Transverse colon (tissue), 4 donors: ENCODE results near the gene R3HDML. TPM values are rescaled to one million over a fixed set of nuclear protein-coding genes. Genes with fewer than 3 reads are reported as not detected.

Source experiments
- DNase-seq: peaks from one replicate; pipeline ENCODE4 v3.0.0-alpha.2; 2019
- H3K27ac ChIP-seq, 4 donors: fragments of 200-600 bp; sonication (generic); 2 replicates each; pipeline ENCODE4 v1.5.1; 2016 to 2018; ENCODE audit warnings: inconsistent platforms in 4 of 4
- H3K27me3 ChIP-seq: fragments of 200-600 bp; sonication (generic); 2 replicates; pipeline ENCODE4 v1.5.1; 2017; ENCODE audit warnings: inconsistent platforms
- H3K36me3 ChIP-seq, 4 donors: fragments of 200-600 bp; sonication (generic); 2 replicates each; pipeline ENCODE4 v1.5.1; 2017 to 2019; ENCODE audit warnings: inconsistent platforms in 4 of 4
- H3K4me1 ChIP-seq, 4 donors: fragments of 200-600 bp; sonication (generic); 2 replicates each; pipeline ENCODE4 v1.5.1; 2017 to 2020; ENCODE audit warnings: inconsistent platforms in 4 of 4
- H3K4me3 ChIP-seq, 4 donors: fragments of 200-600 bp; sonication (generic); 1 replicate in 1 of 4; 2 replicates in 3 of 4; pipeline versions ENCODE4 v1.5.1 to v1.6.1; 2017 to 2019; ENCODE audit warnings: inconsistent platforms in 4 of 4
- H3K9me3 ChIP-seq, 2 donors: fragments of 200-600 bp; sonication (generic); 2 replicates each; pipeline ENCODE4 v1.5.1; 2017 to 2019; ENCODE audit warnings: inconsistent platforms in 2 of 2
- CTCF ChIP-seq, 5 experiments: fragments of 200-600 bp in 3 of 5; fragments of 450-650 bp in 2 of 5; sonication (generic) in 3 of 5; IDR thresholded peaks; 1 replicate in 2 of 5; 2 replicates in 3 of 5; pipeline ENCODE4 v1.5.1; 2016 to 2017; ENCODE audit warnings: antibody characterized with exemption in 5 of 5, inconsistent platforms in 3 of 5, mild to moderate bottlenecking in 2 of 5, moderate library complexity in 1 of 5
- EP300 ChIP-seq: sonication (generic); formaldehyde crosslinking; IDR thresholded peaks from one replicate; pipeline ENCODE4 v1.6.1; 2017; ENCODE audit warnings: antibody characterized with exemption, low read depth
- POLR2A ChIP-seq: fragments of 450-650 bp; IDR thresholded peaks from one replicate; pipeline ENCODE4 v1.6.1; 2016; ENCODE audit warnings: antibody characterized with exemption, mild to moderate bottlenecking, moderate library complexity
- POLR2AphosphoS5 ChIP-seq, 3 donors: sonication (generic); formaldehyde crosslinking; IDR thresholded peaks; one replicate each; pipeline ENCODE4 v1.6.1; 2016; ENCODE audit warnings: antibody characterized with exemption in 3 of 3
- WGBS, 2 donors: methylation state at CpG; one replicate each; pipeline ENCODE4 v1.1.5; 2018; ENCODE audit warnings: low coverage in 1 of 2; 5-methylcytosine and 5-hydroxymethylcytosine counted together
- in situ Hi-C, 4 donors: fragments of 200-750 bp; cut with MboI; loops; one replicate each; pipeline versions ENCODE4 v1.15.0 to v1.15.1; 2017; ENCODE audit warnings: low sequenced_read_pairs in 3 of 4, low pct_ligation_motif_present in 1 of 4, low pct_unique_long_range_greater_than_20kb in 1 of 4
- intact Hi-C: fragments of 100-400 bp; cut with DNase I; formaldehyde crosslinking; loops from one replicate; pipeline ENCODE4 v1.15.1; 2023; ENCODE audit warnings: low total_unique reads
- total RNA-seq, 4 donors: library from RNA; depleted of rRNA; stranded (reverse); fragments of >200 nt; gene quantifications; one replicate each; pipeline ENCODE4 v1.1.0, GENCODE V29; 2016

R3HDML gene
- total RNA-seq, 4 donors from 2014 or later, result not detected

GRCh38 chr20:44362466-44362940 lies 25.7 kb downstream of the R3HDML start:
- Histone ChIP-seq H3K4me3 (no peak overlapping the region), H3K36me3 (no peaks in the 10 kb centered on the region), H3K9me3 (no peaks in the 10 kb centered on the region), H3K27me3 (no peaks in the 10 kb centered on the region), H3K27ac (no peak overlapping the region), H3K4me1 (peaks cover 0 to 19% (median 8%) of the 10 kb centered on the region in 4 donors)
- 65 to 69% methylated on average over 4 of the region's 4 CpGs for WGBS, 2 donors
- no peak for DNase-seq
- in situ Hi-C loops (no loop called here), intact Hi-C loops (no loop called here)
- TF ChIP-seq EP300 (no peak), POLR2AphosphoS5 (IDR thresholded peaks at IDR 0.05) (no peak), POLR2A (no peak)

GRCh38 chr20:44364068-44364467 lies 27.2 kb downstream of the R3HDML start:
- Histone ChIP-seq H3K27ac (no peak overlapping the region), H3K4me3 (no peak overlapping the region), H3K27me3 (no peaks in the 10 kb centered on the region), H3K9me3 (no peaks in the 10 kb centered on the region), H3K4me1 (peaks cover 0 to 3% (median under 1%) of the 10 kb centered on the region in 4 donors), H3K36me3 (no peaks in the 10 kb centered on the region)
- DNase-seq, result no peak
- 77 to 81% methylated on average over 2 to 4 of the region's 4 CpGs for WGBS, 2 donors
- in situ Hi-C loops (no loop called here), intact Hi-C loops (no loop called here)
- TF ChIP-seq POLR2A (no peak), EP300 (no peak), POLR2AphosphoS5 (IDR thresholded peaks at IDR 0.05) (no peak), CTCF (IDR thresholded peaks at IDR 0.05) (no peak)

GRCh38 chr20:44364780-44365179 lies 27.9 kb downstream of the R3HDML start:
- in situ Hi-C loops (no loop called here), intact Hi-C loops (no loop called here)
- TF ChIP-seq CTCF (IDR thresholded peaks at IDR 0.05) (no peak), POLR2AphosphoS5 (IDR thresholded peaks at IDR 0.05) (no peak), EP300 (no peak)
- no peak for DNase-seq
- Histone ChIP-seq H3K4me1 (peaks cover 0 to 8% (median 5%) of the 10 kb centered on the region in 4 donors), H3K27me3 (no peaks in the 10 kb centered on the region), H3K27ac (no peak overlapping the region), H3K4me3 (no peak overlapping the region), H3K36me3 (no peaks in the 10 kb centered on the region), H3K9me3 (no peaks in the 10 kb centered on the region)
- WGBS, 2 donors, result 59 to 87% methylated on average over 6 of the region's 6 CpGs

- no peak overlapping the region for H3K27ac ChIP-seq
- intact Hi-C loops, result no loop called here
- peaks cover 6 to 29% (median 19%) of the 10 kb centered on the region in 4 donors for H3K4me1 ChIP-seq
- TF ChIP-seq POLR2A (no peak), POLR2AphosphoS5 (IDR thresholded peaks at IDR 0.05) (no peak), CTCF (IDR thresholded peaks at IDR 0.05) (no peak), EP300 (no peak)
- H3K36me3 ChIP-seq, result no peaks in the 10 kb centered on the region
- in situ Hi-C loops, result no loop called here
- H3K27me3 ChIP-seq, result no peaks in the 10 kb centered on the region
- 86 to 95% methylated on average over 6 of the region's 6 CpGs for WGBS, 2 donors
- H3K4me3 ChIP-seq, result no peak overlapping the region
- no peaks in the 10 kb centered on the region for H3K9me3 ChIP-seq
- DNase-seq, result no peak
Observed at GRCh38 chr20:44367746-44368145, 30.9 kb downstream of the R3HDML start.
